ENCODE measurements around the gene TMCO1. TPM values are rescaled to one million over a fixed set of nuclear protein-coding genes. Genes with fewer than 3 reads are reported as not detected.
"Not testable (repeated sequence)": the region's sequence is repeated elsewhere in the genome, so short reads cannot be mapped to it uniquely, and the experiment has no call there.

Gene TMCO1
- total RNA-seq, 1 donor, result 31.9 TPM

GRCh38 chr1:165763442-165763841, 5.2 kb downstream of the TMCO1 start:
- Histone ChIP-seq H3K9me3 (ENCODE audit: low read depth, low read length) (no peaks in the 10 kb centered on the region), H3K27me3 (ENCODE audit: insufficient read depth, low read length) (no peaks in the 10 kb centered on the region), H3K4me3 (ENCODE audit: low read length) (no peak overlapping the region), H3K4me1 (ENCODE audit: insufficient read depth, low read length) (peaks cover 8% of the 10 kb centered on the region)

DNA sequence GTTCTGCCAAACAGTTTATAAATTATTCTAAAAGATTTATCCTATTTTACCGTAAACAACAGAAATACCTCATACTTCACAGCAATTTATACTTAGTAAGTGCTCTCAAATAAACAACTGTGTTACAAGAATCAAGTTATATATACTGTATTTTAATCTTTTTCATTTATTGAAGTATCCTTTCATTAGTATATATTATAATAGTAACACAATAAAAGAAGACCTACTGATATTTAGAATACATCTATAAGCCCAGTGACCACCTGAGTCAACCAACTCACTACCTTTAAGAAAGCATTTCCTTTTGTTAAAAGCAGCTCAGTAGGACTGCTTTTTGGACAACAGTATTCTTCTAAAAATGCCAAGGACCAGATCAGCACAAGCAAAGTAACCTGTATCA, 5.9 kb downstream of the TMCO1 start:
- Histone ChIP-seq H3K27me3 (ENCODE audit: insufficient read depth, low read length) (no peaks in the 10 kb centered on the region), H3K4me3 (ENCODE audit: low read length) (no peak overlapping the region), H3K9me3 (ENCODE audit: low read depth, low read length) (no peaks in the 10 kb centered on the region), H3K4me1 (ENCODE audit: insufficient read depth, low read length) (peaks cover 3% of the 10 kb centered on the region)

GRCh38 chr1:165759095-165759494, 9.6 kb downstream of the TMCO1 start:
- no peaks in the 10 kb centered on the region for H3K4me1 ChIP-seq (ENCODE audit: insufficient read depth, low read length)
- no peak overlapping the region for H3K4me3 ChIP-seq (ENCODE audit: low read length)
- no peaks in the 10 kb centered on the region for H3K9me3 ChIP-seq (ENCODE audit: low read depth, low read length)
- H3K27me3 ChIP-seq (ENCODE audit: insufficient read depth, low read length), result no peaks in the 10 kb centered on the region

- Histone ChIP-seq H3K9me3 (ENCODE audit: low read depth, low read length) (no peaks in the 10 kb centered on the region), H3K27me3 (ENCODE audit: insufficient read depth, low read length) (no peaks in the 10 kb centered on the region), H3K4me3 (ENCODE audit: low read length) (no peak overlapping the region), H3K4me1 (ENCODE audit: insufficient read depth, low read length) (no peaks in the 10 kb centered on the region)
These were observed 13.2 kb downstream of the TMCO1 start for GRCh38 chr1:165755393-165756010.

GRCh38 chr1:165753934-165754333, 14.7 kb downstream of the TMCO1 start:
- Histone ChIP-seq H3K4me3 (ENCODE audit: low read length) (no peak overlapping the region), H3K4me1 (ENCODE audit: insufficient read depth, low read length) (no peaks in the 10 kb centered on the region), H3K9me3 (ENCODE audit: low read depth, low read length) (no peaks in the 10 kb centered on the region), H3K27me3 (ENCODE audit: insufficient read depth, low read length) (no peaks in the 10 kb centered on the region)

GRCh38 chr1:165748550-165748949, 20.1 kb downstream of the TMCO1 start:
- Histone ChIP-seq H3K4me1 (ENCODE audit: insufficient read depth, low read length) (no peaks in the 10 kb centered on the region), H3K4me3 (ENCODE audit: low read length) (no peak overlapping the region), H3K9me3 (ENCODE audit: low read depth, low read length) (no peaks in the 10 kb centered on the region), H3K27me3 (ENCODE audit: insufficient read depth, low read length) (no peaks in the 10 kb centered on the region)

GRCh38 chr1:165747632-165748447, 20.8 kb downstream of the TMCO1 start:
- Histone ChIP-seq H3K4me1 (ENCODE audit: insufficient read depth, low read length) (no peaks in the 10 kb centered on the region), H3K27me3 (ENCODE audit: insufficient read depth, low read length) (no peaks in the 10 kb centered on the region), H3K9me3 (ENCODE audit: low read depth, low read length) (no peaks in the 10 kb centered on the region), H3K4me3 (ENCODE audit: low read length) (no peak overlapping the region)

GRCh38 chr1:165744913-165745312, 23.8 kb downstream of the TMCO1 start:
- not testable (repeated sequence) for H3K27me3 ChIP-seq (ENCODE audit: insufficient read depth, low read length); H3K4me3 ChIP-seq (ENCODE audit: low read length); H3K9me3 ChIP-seq (ENCODE audit: low read depth, low read length); H3K4me1 ChIP-seq (ENCODE audit: insufficient read depth, low read length)

- H3K27me3 ChIP-seq (ENCODE audit: insufficient read depth, low read length), result no peaks in the 10 kb centered on the region
These were observed 26.5 kb downstream of the TMCO1 start for GRCh38 chr1:165742194-165742593.

GRCh38 chr1:165738794-165739193, 29.9 kb downstream of the TMCO1 start:
- Histone ChIP-seq H3K9me3 (ENCODE audit: low read depth, low read length) (no peaks in the 10 kb centered on the region), H3K4me3 (ENCODE audit: low read length) (no peak overlapping the region), H3K27me3 (ENCODE audit: insufficient read depth, low read length) (no peaks in the 10 kb centered on the region), H3K4me1 (ENCODE audit: insufficient read depth, low read length) (peaks cover 4% of the 10 kb centered on the region)

More at GRCh38 chr1:165742194-165742593, 26.5 kb downstream of the TMCO1 start:
- Histone ChIP-seq H3K9me3 (ENCODE audit: low read depth, low read length) (no peaks in the 10 kb centered on the region), H3K4me3 (ENCODE audit: low read length) (no peak overlapping the region), H3K4me1 (ENCODE audit: insufficient read depth, low read length) (peaks cover 4% of the 10 kb centered on the region)

DNA sequence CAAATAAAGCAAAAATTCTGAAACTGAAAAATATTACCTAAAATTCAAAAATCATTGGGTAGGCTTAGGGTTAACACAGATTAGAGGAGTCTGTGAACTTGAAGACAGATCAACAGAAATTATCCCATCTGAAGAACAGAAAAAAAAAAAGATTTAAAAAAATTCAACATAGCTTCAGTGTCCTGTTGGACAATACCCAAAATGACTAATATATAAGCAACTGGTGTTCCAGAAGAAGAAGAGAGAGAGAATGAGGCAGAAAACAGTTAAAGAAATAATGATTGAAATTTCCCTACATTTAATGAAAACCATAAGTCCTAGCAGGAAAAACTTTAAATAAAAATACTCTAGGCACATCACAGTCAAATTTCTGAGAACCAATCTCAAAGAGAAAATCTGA, 31.5 kb downstream of the TMCO1 start:
- Histone ChIP-seq H3K4me1 (ENCODE audit: insufficient read depth, low read length) (peaks cover 4% of the 10 kb centered on the region), H3K27me3 (ENCODE audit: insufficient read depth, low read length) (no peaks in the 10 kb centered on the region), H3K9me3 (ENCODE audit: low read depth, low read length) (no peaks in the 10 kb centered on the region), H3K4me3 (ENCODE audit: low read length) (no peak overlapping the region)

DNA sequence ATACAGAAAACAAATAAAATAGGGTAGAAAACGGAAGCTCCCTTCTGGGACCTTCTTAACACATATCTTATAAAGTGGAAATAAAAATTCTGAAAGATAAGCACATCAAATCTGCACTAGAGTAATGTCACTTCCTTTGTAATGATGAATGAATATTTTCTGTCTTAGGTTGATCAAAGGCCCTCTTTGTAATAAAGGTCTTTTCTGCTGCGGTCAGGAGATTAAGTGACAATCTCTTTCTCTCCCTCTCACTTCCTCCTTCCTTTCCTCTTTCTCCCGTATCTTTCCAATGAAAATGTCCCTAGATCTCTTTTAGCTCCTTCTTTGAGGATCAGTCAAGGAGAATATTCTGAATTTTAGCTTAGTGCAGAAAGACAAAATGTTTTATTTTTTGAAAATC, 33.8 kb downstream of the TMCO1 start:
- H3K4me1 ChIP-seq (ENCODE audit: insufficient read depth, low read length), result peaks cover 4% of the 10 kb centered on the region
- H3K4me3 ChIP-seq (ENCODE audit: low read length), result no peak overlapping the region
- H3K9me3 ChIP-seq (ENCODE audit: low read depth, low read length), result no peaks in the 10 kb centered on the region
- H3K27me3 ChIP-seq (ENCODE audit: insufficient read depth, low read length), result no peaks in the 10 kb centered on the region

DNA sequence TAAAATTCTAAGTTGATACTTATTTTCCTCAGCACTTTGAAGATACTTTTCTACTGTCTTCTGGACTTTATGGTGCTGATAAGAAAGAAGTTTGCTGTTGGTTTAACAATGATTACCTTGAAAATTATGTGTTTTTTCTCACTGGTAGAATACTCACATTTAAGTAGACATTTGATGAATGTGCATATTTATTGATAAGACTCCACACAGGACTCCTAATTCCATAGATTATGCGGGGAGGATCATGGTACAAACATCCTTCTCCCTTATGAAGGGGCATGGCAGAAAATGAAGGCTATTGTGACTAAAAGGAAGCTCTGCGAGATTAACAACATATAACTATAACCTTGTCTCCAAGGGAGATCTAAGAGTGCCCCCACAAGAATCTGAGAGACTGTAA, 41.8 kb downstream of the TMCO1 start:
- H3K27me3 ChIP-seq (ENCODE audit: insufficient read depth, low read length), result no peaks in the 10 kb centered on the region
- H3K4me1 ChIP-seq (ENCODE audit: insufficient read depth, low read length), result no peaks in the 10 kb centered on the region
- no peaks in the 10 kb centered on the region for H3K9me3 ChIP-seq (ENCODE audit: low read depth, low read length)
- no peak overlapping the region for H3K4me3 ChIP-seq (ENCODE audit: low read length)

GRCh38 chr1:165726169-165726568, 42.5 kb downstream of the TMCO1 start:
- no peak overlapping the region for H3K4me3 ChIP-seq (ENCODE audit: low read length)
- no peaks in the 10 kb centered on the region for H3K9me3 ChIP-seq (ENCODE audit: low read depth, low read length)
- no peaks in the 10 kb centered on the region for H3K4me1 ChIP-seq (ENCODE audit: insufficient read depth, low read length)
- H3K27me3 ChIP-seq (ENCODE audit: insufficient read depth, low read length), result no peaks in the 10 kb centered on the region

DNA sequence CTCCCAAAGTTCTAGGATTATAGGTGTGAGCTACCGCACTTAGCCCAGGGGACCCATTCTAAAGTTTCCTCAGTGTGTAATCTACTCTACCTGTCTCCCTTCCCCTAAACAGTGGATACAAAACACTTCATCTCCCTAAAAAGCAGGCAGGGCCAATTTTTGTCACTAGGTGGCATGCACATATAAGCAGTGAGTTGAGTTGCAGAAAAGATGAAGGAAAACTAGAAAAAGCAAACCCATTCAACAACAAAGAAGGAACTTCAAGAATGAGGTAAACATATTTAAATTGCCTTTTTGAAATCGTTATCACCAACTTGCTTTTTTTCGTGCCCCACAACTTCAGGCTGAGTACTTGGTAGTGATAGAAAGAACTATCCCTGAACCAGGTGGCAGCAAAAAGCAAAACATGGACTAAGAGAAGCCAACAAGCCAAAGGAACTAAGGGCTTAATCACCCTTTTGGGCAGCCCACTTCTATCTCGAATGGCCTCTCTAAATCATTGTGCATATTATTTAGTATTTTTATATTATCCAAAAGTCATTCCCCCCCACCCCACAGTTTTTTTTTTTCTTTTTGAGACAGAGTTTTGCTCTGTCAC, 50.7 kb downstream of the TMCO1 start:
- Histone ChIP-seq H3K4me1 (ENCODE audit: insufficient read depth, low read length) (no peaks in the 10 kb centered on the region), H3K4me3 (ENCODE audit: low read length) (no peak overlapping the region)

More for the DNA sequence above, 50.7 kb downstream of the TMCO1 start:
- Histone ChIP-seq H3K27me3 (ENCODE audit: insufficient read depth, low read length) (no peaks in the 10 kb centered on the region), H3K9me3 (ENCODE audit: low read depth, low read length) (no peaks in the 10 kb centered on the region)
